HEK293 (cell line): ENCODE data around the gene SLC15A4.

Source experiments
- CTCF ChIP-seq: fragments of 450-650 bp; formaldehyde crosslinking; IDR thresholded peaks from 2 replicates; pipeline ENCODE4 v1.5.1; 2016; ENCODE audit warnings: missing biosample characterization, missing genetic modification characterization
- IKZF3 ChIP-seq: fragments of 450-650 bp; IDR thresholded peaks from 2 replicates; pipeline ENCODE4 v1.5.0; 2018; ENCODE audit warnings: missing biosample characterization, mild to moderate bottlenecking, missing genetic modification characterization, moderate library complexity
- ZNF274 ChIP-seq, 2 experiments: fragments of 200-500 bp in 1 of 2; fragments of 450-650 bp in 1 of 2; sonication (Bioruptor generic) in 1 of 2; formaldehyde crosslinking in 1 of 2; IDR thresholded peaks; 2 replicates each; pipeline versions ENCODE4 v1.5.1 to v1.6.1; 2014 to 2016; ENCODE audit warnings: borderline replicate concordance in 1 of 2, inconsistent platforms in 1 of 2, low read length in 1 of 2, missing biosample characterization in 1 of 2, missing genetic modification characterization in 1 of 2
- ZNF302 ChIP-seq: fragments of 450-650 bp; formaldehyde crosslinking; IDR thresholded peaks from 2 replicates; pipeline ENCODE4 v1.5.1; 2016; ENCODE audit warnings: missing biosample characterization, missing genetic modification characterization, low read depth
- ZNF548 ChIP-seq: fragments of 450-650 bp; formaldehyde crosslinking; IDR thresholded peaks from 2 replicates; pipeline ENCODE4 v1.5.1; 2016; ENCODE audit warnings: missing biosample characterization, missing genetic modification characterization
- ZNF701 ChIP-seq: fragments of 450-650 bp; formaldehyde crosslinking; IDR thresholded peaks from 2 replicates; pipeline ENCODE4 v1.5.1; 2016; ENCODE audit warnings: missing biosample characterization, missing genetic modification characterization
- ZSCAN18 ChIP-seq: fragments of 450-650 bp; formaldehyde crosslinking; IDR thresholded peaks from 2 replicates; pipeline ENCODE4 v1.5.1; 2016; ENCODE audit warnings: missing biosample characterization, missing genetic modification characterization
- TF ChIP-seq, protein P1 (sequence below): fragments of 450-650 bp; formaldehyde crosslinking; IDR thresholded peaks from 2 replicates; pipeline ENCODE4 v1.5.1; 2017; ENCODE audit warnings: missing biosample characterization, missing genetic modification characterization

DNA sequence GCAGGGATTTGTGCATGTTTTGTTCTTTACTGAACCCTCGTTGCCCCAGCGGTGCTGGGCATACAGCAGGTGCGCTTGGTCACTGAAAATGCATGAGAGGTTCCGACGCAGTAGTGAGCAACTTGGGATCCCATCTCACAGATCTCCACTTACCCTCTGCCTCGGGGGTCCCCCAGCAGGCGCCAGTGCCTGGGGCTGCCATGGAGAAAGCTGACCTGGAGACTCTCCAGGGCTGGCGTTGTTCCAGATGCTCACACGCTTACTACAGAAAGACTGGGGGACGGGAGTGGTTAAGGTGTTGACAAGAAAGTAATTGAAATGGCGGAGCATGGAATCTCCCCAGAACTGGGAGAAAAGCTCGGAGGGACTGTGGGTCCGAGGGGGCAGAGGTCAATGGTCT lies 43.7 kb upstream of the SLC15A4 start:
- TF ChIP-seq ZNF548 (tag by site-specific recombination) (no peak), ZNF302 (tag by site-specific recombination) (no peak), ZNF701 (tag by site-specific recombination) (no peak), IKZF3 (tag by site-specific recombination) (no peak), CTCF (tag by site-specific recombination) (no peak), ZSCAN18 (tag by site-specific recombination) (no peak), ZNF274 (IDR thresholded peaks at IDR 0.05; ENCODE audit: low read length) (no peak), ZNF274 (tag by site-specific recombination; IDR thresholded peaks at IDR 0.05; ENCODE audit: borderline replicate concordance) (no peak)
- TF ChIP-seq, protein P1, sequence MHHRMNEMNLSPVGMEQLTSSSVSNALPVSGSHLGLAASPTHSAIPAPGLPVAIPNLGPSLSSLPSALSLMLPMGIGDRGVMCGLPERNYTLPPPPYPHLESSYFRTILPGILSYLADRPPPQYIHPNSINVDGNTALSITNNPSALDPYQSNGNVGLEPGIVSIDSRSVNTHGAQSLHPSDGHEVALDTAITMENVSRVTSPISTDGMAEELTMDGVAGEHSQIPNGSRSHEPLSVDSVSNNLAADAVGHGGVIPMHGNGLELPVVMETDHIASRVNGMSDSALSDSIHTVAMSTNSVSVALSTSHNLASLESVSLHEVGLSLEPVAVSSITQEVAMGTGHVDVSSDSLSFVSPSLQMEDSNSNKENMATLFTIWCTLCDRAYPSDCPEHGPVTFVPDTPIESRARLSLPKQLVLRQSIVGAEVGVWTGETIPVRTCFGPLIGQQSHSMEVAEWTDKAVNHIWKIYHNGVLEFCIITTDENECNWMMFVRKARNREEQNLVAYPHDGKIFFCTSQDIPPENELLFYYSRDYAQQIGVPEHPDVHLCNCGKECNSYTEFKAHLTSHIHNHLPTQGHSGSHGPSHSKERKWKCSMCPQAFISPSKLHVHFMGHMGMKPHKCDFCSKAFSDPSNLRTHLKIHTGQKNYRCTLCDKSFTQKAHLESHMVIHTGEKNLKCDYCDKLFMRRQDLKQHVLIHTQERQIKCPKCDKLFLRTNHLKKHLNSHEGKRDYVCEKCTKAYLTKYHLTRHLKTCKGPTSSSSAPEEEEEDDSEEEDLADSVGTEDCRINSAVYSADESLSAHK (tag by site-specific recombination): no peak
